Stromal cell of bone marrow (primary cell): Measurements from ENCODE around the gene CIDEB.
A peak's percentile ranks its signal among the peaks of the same experiment; 100 is the strongest.

Experiments used
- DNase-seq: peaks from one replicate; pipeline ENCODE4 v3.0.0-alpha.2; 2012; ENCODE audit warnings: low read depth

CIDEB gene

DNA sequence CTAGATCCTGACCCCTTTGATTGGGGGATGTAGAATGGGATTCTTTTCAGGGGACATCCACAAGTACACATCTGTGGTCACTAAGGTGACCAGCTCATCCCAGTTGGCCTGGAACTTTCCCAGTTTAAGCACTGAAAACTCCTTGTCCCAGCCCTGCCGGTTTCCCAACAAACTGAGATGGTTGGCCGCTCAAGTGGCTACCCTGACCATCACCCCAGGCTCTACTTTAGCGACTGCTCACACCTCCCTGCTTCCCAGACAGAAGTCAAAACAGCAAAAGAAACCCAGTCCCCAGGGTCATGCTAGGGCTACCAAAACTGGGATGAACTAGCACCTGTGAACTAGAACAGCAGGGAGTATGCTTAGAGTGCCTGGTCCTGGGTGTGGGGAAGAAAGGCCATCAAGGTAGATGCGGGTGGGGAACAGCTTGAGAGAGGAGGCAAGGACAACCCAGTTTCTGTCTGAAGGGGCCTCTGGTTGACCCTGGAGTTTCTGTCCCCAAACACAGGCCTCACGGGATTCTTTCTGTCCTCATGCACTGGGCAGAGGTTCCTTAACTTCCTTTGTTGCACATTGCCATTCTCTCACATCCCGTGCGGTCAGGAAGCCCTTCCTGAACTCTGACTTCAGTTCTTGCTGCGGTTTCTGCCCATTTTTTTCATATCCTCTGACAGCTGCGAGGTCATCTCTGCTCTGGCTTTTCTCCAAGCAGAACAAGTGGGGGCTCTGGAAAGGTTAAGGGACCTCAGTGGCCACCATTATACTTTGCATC lies 5.1 kb upstream of the CIDEB start:
- no peak for DNase-seq

- DNase-seq: no peak
These were observed 4.2 kb upstream of the CIDEB start for GRCh38 chr14:24311837-24312615.

GRCh38 chr14:24310646-24311604 lies 3.1 kb upstream of the CIDEB start, which contains the start of gene LTB4R:
Gene LTB4R (plus strand): TSS chr14:24311502. CDS start chr14:24315652, 4,150 bp downstream.
- DNase-seq: no peak

DNA sequence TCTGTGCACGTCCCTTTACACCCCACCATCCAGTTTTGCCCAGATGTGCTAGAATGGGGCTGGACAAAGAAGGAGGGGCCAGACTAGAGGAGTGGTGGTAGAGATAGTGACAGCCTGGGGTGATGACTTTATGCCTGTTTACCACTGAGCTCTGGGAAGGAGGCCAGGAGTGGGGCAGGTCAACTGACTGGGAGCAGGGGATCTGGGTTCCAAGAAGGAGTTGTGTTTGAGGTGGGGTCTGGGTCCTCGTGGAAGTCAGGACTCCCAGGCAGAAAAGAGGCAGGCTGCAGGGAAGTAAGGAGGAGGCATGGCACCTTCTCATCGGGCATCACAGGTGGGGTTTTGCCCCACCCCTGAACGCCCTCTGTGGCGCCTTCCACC lies 2.5 kb upstream of the CIDEB start:
- DNase-seq: no peak

- no peak for DNase-seq
These were observed 1.9 kb upstream of the CIDEB start, which contains the start of gene LTB4R2 for GRCh38 chr14:24309538-24310264. Gene LTB4R2 (plus strand): TSS chr14:24310140. CDS start chr14:24310665, 525 bp downstream.

DNA sequence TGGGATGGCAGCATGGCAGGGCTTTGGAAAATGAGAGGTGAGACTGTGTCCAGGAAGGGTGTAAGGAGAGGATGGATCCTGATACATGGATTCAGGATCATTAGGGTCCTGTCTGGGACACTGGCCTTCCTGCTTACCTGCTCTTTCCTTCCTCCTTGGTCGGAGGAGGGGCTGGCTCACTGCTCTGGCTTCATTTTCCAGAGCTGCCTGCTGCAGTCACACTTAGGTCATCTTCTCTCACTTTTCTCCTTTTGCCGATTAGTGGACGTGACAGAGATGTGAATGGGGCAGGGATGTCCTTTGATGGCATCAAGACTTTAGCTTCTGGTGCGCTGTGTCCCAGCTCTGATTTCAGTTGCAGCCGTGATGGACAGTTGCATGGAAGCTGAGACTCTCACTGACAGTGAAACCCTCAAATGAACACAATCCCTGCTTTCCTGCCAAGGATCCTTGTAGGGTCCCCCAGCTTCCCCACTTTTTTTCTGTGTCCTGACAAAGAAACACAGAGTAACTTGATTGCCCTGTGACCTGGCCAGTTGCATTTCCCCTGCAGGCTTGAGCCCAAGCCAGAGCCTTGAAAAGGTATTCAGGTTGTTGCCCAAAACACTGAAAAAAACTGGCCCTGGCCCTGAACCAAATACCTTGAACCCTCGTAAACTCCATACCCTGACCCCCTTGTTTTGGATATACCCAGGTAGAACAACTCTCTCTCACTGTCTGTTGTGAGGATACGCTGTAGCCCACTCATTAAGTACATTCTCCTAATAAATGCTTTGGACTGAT lies 756 bp upstream of the CIDEB start:
- DNase-seq: no peak

DNA sequence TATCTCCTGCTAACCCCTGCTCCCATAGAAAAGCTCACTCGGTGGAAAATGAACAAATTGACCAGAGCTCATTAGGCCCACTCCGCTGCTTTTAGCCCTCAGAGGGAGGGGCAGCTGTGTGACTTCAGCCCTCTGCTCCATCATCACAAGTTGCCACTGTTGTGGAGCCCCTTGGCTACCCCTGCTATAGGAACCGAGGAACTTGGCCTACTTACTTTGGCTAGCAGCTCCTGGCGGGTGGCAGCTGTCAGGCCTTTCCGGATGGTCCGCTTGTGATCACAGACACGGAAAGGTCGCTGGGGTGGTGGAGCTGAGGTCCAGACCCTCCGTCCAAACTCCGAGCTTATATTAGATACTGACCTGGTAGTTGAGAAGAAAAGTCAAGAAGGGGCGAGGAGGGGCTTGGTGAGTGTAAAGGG lies 612 bp downstream of the CIDEB start:
- no peak for DNase-seq

DNA sequence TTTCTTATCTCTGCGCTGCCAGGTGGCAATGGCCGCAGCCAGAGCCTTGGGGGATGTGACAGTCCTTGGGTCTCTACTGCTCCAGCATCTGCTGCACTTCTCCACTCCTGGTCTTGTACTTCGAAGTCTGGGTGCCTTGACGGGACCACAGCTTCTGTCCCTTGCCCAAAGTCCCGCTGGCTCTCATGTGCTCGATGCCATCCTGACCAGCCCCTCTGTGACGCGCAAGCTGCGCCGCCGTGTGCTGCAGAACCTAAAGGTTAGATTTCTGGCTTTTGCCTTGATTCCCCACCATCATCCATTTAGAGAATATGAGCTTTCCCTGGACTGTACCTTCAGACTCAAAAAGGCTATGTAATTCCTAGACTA lies 3.8 kb downstream of the CIDEB start:
- DNase-seq: no peak

DNA sequence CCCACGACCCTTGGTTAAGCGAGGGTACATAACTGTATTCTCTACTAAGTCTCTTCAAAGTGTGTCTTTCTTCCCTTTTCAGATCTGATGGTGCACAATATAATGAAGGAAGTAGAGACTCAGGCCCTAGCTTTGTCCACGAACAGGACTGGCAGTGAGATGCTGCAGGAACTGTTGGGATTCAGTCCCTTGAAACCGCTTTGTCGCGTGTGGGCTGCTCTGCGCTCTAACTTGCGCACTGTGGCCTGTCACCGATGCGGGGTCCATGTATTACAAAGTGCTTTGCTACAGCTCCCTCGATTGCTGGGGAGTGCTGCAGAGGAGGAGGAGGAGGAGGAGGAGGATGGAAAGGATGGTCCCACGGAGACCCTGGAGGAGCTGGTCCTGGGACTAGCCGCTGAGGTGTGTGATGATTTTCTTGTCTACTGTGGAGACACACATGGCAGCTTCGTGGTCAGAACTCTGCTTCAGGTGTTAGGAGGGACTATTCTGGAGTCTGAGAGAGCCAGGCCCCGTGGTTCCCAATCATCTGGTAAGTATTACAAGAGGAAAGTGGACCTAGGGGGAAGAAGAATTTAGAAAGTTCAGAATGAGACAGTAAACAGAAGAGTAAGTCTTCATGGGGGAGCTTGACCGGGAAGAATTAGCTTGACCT lies 7.3 kb downstream of the CIDEB start:
- no peak for DNase-seq

GRCh38 chr14:24299255-24300191 lies 8.3 kb downstream of the CIDEB start, which contains the start of the genes DHRS1 and NOP9:
Gene DHRS1 (minus strand): TSS chr14:24299780. CDS start chr14:24299106, 674 bp downstream.
Gene NOP9 (plus strand): TSS chr14:24299850. CDS start chr14:24299955, 105 bp downstream.
- peak; percentile 71 for DNase-seq

DNA sequence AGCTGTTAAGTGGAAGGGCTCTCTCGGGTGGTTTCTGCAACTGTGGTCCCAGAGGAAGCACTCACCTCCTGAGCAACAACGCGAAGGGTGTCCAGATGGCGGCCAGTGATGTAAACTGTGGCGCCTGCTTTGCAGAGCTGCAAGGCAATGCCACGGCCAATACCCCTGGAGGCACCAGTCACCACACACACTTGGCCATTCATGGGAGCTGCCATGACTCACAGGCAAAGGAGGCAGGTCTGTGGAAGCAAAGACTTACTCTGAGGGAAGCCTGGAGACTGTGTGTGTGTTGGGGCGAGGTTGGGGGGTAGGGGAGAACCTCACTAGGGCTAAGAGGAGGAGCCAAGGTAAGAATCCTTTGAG lies 8.9 kb downstream of the CIDEB start:
- peak; percentile 50 for DNase-seq

DNA sequence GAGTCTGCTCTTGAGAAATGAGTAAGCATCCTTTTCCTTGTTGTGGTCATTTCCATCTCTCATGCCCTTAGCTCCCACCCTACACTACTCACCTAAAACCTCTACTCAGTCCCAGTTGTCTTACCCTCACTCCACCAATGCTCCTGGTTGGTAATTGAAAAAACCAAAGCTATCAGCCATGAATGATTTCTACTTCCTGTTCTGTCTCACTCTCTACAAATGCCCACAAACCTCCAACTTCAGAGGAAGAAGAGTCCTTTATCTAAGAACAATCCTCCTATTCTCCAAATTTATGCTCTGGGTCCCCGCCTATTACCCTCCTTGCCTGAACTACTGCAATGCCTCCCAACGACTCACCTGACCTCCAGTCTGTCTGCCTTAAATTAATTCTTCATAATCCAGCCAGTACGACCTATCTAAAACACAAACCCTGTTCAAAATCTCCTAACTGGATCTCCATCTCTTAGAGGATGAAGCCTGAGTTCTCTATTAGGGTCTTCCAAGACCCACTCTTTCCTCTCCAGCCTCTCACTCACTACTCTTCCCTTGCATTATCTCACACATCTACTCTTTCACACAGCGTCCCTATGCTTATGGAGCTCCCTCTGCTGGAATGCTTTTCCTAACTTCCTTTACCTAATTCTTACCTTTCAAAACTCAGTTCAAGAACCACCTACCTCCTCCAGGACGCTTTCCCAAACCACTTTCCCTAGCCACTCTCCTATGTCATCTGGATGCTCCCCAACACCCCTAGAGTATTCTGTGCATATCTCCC lies 10.4 kb downstream of the CIDEB start:
- DNase-seq: no peak

GRCh38 chr14:24296341-24297157 lies 11.2 kb downstream of the CIDEB start:
- DNase-seq: peak; percentile 85

- no peak for DNase-seq
These were observed 14.3 kb downstream of the CIDEB start for GRCh38 chr14:24293525-24293924.

DNA sequence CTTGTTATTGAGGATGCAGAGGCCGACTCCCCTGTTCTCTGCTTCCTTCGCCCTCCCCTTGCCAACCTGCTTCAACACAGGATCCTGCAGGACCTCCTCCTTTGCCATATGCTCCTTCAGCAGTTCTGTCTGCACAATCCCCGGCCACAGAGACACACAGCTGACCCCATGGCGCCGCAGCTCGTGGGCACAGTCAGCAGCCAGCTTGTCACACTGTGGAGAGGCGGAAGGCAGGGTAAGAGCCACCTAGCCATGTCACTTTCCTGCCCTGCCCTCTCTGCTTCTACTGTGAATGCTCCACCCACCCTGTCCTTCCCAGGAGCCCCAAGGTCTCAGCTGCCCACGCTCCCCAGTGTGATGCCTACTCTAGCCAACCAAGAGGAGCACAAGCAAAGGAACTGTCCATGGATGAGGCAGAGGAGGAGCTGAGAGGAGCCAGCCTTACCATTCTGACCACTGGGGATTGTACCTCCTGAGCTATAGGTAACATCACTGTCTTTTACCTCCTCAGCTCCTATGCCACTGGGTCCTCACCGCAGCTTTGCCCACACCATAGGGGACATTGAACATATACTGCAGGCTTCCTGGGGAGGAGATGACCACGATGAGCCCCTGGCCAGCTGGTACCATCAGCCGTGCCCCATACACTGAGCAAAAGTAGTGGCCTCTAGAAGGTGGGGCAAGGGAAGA lies 15.5 kb downstream of the CIDEB start:
- DNase-seq: no peak

GRCh38 chr14:24291446-24292117 lies 16.2 kb downstream of the CIDEB start:
- DNase-seq: no peak
